Caki2 (cell line): ENCODE data around the gene INHBB. TPM values are rescaled to one million over a fixed set of nuclear protein-coding genes. Genes with fewer than 3 reads are reported as not detected.
"Not testable (repeated sequence)": the region's sequence is repeated elsewhere in the genome, so short reads cannot be mapped to it uniquely, and the experiment has no call there.

ENCODE experiments used
- DNase-seq: peaks from one replicate; pipeline ENCODE4 v3.0.0-alpha.2; 2015; ENCODE audit warnings: low read depth
- in situ Hi-C: cut with HindIII; loops from 2 replicates; pipeline ENCODE4 v1.10.0; 2016; ENCODE audit warnings: low sequenced_read_pairs, low pct_unique_long_range_greater_than_20kb, mixed read lengths
- total RNA-seq: library from RNA; depleted of rRNA; stranded (reverse); fragments of >200 nt; shearing (Covaris generic); gene quantifications from 2 replicates; pipeline ENCODE4 v1.2.3, GENCODE V29; 2014; ENCODE audit warnings: low replicate concordance

Gene INHBB
- total RNA-seq, 1 experiment from 2014 or later: 52.0 TPM

- DNase-seq: no peak
- in situ Hi-C loops: no loop called here
These were observed 31.1 kb upstream of the INHBB start for GRCh38 chr2:120314690-120315366.

GRCh38 chr2:120315367-120316033, 30.4 kb upstream of the INHBB start:
- in situ Hi-C loops: no loop called here
- DNase-seq: no peak

- in situ Hi-C loops: no loop called here
These were observed 29.9 kb upstream of the INHBB start for GRCh38 chr2:120316071-120316470.

GRCh38 chr2:120316528-120317179, 29.3 kb upstream of the INHBB start:
- no peak for DNase-seq
- in situ Hi-C loops: no loop called here

More at GRCh38 chr2:120316071-120316470, 29.9 kb upstream of the INHBB start:
- DNase-seq: no peak

- DNase-seq: no peak
- in situ Hi-C loops: no loop called here
These were observed 28.8 kb upstream of the INHBB start for GRCh38 chr2:120317180-120317533.

GRCh38 chr2:120317916-120318315, 28.0 kb upstream of the INHBB start:
- DNase-seq: no peak
- in situ Hi-C loops: no loop called here

GRCh38 chr2:120318626-120319025, 27.3 kb upstream of the INHBB start:
- no peak for DNase-seq
- in situ Hi-C loops: no loop called here

- in situ Hi-C loops: no loop called here
- DNase-seq: no peak
These were observed 26.8 kb upstream of the INHBB start for GRCh38 chr2:120319123-120319522.

GRCh38 chr2:120319686-120320317, 26.1 kb upstream of the INHBB start:
- in situ Hi-C loops: no loop called here
- no peak for DNase-seq

GRCh38 chr2:120320318-120320851, 25.6 kb upstream of the INHBB start:
- in situ Hi-C loops: no loop called here
- DNase-seq: no peak

- DNase-seq, in situ Hi-C loops: not testable (repeated sequence)
These were observed 24.9 kb upstream of the INHBB start for GRCh38 chr2:120320887-120321556.

GRCh38 chr2:120321721-120322284, 24.1 kb upstream of the INHBB start:
- DNase-seq: no peak

GRCh38 chr2:120322329-120322728, 23.6 kb upstream of the INHBB start:
- in situ Hi-C loops: no loop called here

More at GRCh38 chr2:120321721-120322284, 24.1 kb upstream of the INHBB start:
- in situ Hi-C loops: no loop called here

GRCh38 chr2:120323214-120323613, 22.7 kb upstream of the INHBB start:
- DNase-seq: no peak
- in situ Hi-C loops: no loop called here

More at GRCh38 chr2:120322329-120322728, 23.6 kb upstream of the INHBB start:
- DNase-seq: no peak

- in situ Hi-C loops: no loop called here
- DNase-seq: no peak
These were observed 22.0 kb upstream of the INHBB start for GRCh38 chr2:120323807-120324399.

GRCh38 chr2:120324933-120325332, 21.0 kb upstream of the INHBB start:
- DNase-seq: no peak
- in situ Hi-C loops: no loop called here

GRCh38 chr2:120326066-120326465, 19.9 kb upstream of the INHBB start:
- no peak for DNase-seq
- in situ Hi-C loops: no loop called here
